Choroid plexus epithelial cell (primary cell): ENCODE data around the gene ZNF98.

ENCODE experiments used
- DNase-seq: peaks from one replicate; pipeline ENCODE4 v3.0.0-alpha.2; 2010; ENCODE audit warnings: low read depth
- H3K4me3 ChIP-seq: 2 replicates; pipeline ENCODE4 v1.5.1; 2011; ENCODE audit warnings: low read depth, mild to moderate bottlenecking, control low read depth, low read length, moderate library complexity
- CTCF ChIP-seq: conservative IDR thresholded peaks from 2 replicates; pipeline ENCODE4 v1.5.1; 2011; ENCODE audit warnings: low read depth, mild to moderate bottlenecking, control low read depth, inconsistent platforms, low read length, moderate library complexity

ZNF98 gene

GRCh38 chr19:22354665-22355064 is 67.5 kb downstream of the ZNF98 start:
- no peak overlapping the region for H3K4me3 ChIP-seq
- DNase-seq = no peak
- no peak for TF ChIP-seq CTCF
